Endothelial cell of hepatic sinusoid (primary cell): ENCODE results near the gene PLCD1.
"Not testable (repeated sequence)": the region's sequence is repeated elsewhere in the genome, so short reads cannot be mapped to it uniquely, and the experiment has no call there.

Experiments
- in situ Hi-C: cut with HindIII; loops from 2 replicates; pipeline ENCODE4 v1.10.0; 2017; ENCODE audit warnings: low sequenced_read_pairs

PLCD1 gene

GRCh38 chr3:38029400-38030125 is at the start of gene PLCD1:
PLCD1 (minus strand) TSS chr3:38029642; CDS start chr3:38029539, 103 bp downstream.
- in situ Hi-C loops = no loop called here

GRCh38 chr3:38077073-38077472 is 47.6 kb upstream of the PLCD1 start:
- in situ Hi-C loops = not testable (repeated sequence)

GRCh38 chr3:38070013-38070412 is 40.6 kb upstream of the PLCD1 start:
- in situ Hi-C loops = no loop called here

GRCh38 chr3:38067508-38068233 is 38.2 kb upstream of the PLCD1 start:
- in situ Hi-C loops = loop anchor here (5.0 kb wide), 1 partner anchor 35 kb away; no protein-coding TSS in a partner anchor

GRCh38 chr3:38064453-38064852 is 35.0 kb upstream of the PLCD1 start:
- in situ Hi-C loops = not testable (repeated sequence)

- in situ Hi-C loops = no loop called here
These were observed 33.4 kb upstream of the PLCD1 start for GRCh38 chr3:38062809-38063208.

GRCh38 chr3:38059591-38059990 is 30.1 kb upstream of the PLCD1 start:
- in situ Hi-C loops = no loop called here

- in situ Hi-C loops = no loop called here
These were observed 29.7 kb upstream of the PLCD1 start for GRCh38 chr3:38059148-38059547.

DNA sequence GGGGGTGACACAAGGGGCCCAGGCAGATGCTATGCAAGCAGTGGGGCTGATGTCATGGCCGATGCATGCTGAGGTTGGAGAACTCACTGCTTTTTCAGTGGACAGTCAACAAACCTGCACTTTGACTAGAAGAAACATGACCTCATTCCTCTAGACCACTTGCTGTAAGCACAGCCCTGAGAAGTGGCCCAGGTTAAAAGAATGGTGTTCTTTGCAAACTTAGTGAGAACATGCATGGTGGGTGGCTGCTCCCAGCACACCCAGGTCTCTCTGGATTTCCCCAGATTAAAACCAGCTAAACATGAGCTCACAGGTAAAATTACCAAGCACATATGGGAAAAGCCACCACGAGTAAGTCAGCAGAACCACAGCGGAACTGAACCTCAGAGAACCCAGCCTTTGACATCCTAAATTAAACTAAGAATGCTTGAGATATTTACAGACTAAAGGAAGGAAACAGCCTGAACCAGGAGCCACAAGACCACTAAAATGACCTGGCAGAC is 25.1 kb upstream of the PLCD1 start:
- in situ Hi-C loops = no loop called here

GRCh38 chr3:38053813-38054498 is 24.5 kb upstream of the PLCD1 start:
- in situ Hi-C loops = not testable (repeated sequence)

- in situ Hi-C loops = not testable (repeated sequence)
These were observed 23.8 kb upstream of the PLCD1 start for GRCh38 chr3:38053286-38053685.

DNA sequence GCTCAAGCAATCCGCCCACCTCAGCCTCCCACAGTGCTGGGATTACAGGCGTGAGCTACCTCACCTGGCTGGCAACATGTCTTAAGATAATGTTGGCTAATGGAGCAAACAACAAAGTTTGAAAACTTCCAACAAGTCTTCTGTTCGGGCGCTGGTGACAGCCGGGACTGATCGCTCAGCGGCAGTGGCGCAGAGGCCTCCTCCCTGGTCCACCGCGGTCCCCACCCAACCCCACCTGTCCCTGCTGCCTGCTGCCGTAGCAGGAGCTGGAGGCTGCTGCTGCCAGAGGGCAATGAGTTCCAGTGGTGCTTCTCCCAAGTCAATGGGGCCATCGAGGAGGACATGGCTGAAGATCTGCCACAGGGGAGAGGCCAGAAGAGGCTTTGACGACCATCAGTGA is 21.7 kb upstream of the PLCD1 start:
- in situ Hi-C loops = no loop called here

DNA sequence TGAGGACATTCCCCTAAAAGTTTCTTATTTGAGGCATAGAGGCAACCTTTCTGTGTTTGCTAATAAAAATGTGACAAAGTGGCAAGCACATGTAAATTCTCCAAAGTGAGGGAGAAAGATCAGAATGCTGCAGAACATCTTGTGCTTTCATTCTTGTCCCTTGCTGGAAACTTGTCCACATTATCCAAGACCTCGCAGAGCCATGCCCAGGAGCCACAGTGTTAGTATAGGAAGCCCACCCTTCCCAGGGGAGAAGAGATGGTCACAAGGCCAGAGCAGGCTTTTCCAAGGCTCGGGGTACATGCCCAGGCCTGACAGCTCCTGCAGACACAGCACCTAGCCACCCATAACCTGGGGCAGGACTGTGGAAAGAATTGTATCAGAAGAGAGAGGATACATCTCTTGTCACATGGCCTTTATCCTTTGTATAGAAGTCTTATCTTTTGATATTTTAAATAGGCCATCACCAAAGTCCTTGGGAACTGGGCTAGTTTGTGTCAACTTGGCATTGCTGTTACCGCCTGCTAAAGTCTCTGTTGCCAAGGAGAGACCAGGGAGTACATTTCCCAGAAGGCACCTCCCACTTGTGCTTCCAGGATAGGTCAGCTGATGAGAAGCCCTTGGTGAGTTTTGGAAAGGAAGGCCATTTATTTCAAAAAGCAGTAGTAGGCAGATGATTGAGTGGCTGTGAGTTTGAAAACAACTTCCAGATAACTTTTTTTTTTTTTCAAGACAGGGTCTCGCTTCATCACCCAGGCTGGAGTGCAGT is 20.1 kb upstream of the PLCD1 start:
- in situ Hi-C loops = no loop called here

- in situ Hi-C loops = no loop called here
These were observed 18.5 kb upstream of the PLCD1 start for GRCh38 chr3:38047896-38048295.

GRCh38 chr3:38046821-38047220 is 17.4 kb upstream of the PLCD1 start:
- in situ Hi-C loops = no loop called here

DNA sequence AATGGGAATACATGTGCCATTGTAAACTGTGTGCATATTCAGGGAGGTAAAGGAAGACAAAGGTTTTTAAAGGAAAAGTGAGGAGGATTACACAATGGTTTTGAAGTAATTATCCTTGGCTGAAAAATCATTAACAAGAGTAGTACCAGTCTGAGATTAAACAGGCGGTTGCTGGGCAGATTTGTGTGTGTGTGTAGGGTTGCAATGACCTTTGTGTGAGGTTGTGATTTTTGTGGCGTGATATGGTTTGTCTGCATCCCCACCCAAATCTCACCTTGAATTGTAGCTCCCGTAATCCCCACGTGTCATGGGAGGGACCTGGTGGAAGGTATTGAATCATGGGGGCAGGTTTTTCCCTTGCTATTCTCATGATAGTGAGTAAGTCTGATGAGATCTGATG is 16.6 kb upstream of the PLCD1 start:
- in situ Hi-C loops = no loop called here

GRCh38 chr3:38043486-38043885 is 14.0 kb upstream of the PLCD1 start:
- in situ Hi-C loops = no loop called here

GRCh38 chr3:38040401-38040800 is 11.0 kb upstream of the PLCD1 start:
- in situ Hi-C loops = no loop called here

- in situ Hi-C loops = no loop called here
These were observed 10.4 kb upstream of the PLCD1 start for GRCh38 chr3:38039899-38040261.

DNA sequence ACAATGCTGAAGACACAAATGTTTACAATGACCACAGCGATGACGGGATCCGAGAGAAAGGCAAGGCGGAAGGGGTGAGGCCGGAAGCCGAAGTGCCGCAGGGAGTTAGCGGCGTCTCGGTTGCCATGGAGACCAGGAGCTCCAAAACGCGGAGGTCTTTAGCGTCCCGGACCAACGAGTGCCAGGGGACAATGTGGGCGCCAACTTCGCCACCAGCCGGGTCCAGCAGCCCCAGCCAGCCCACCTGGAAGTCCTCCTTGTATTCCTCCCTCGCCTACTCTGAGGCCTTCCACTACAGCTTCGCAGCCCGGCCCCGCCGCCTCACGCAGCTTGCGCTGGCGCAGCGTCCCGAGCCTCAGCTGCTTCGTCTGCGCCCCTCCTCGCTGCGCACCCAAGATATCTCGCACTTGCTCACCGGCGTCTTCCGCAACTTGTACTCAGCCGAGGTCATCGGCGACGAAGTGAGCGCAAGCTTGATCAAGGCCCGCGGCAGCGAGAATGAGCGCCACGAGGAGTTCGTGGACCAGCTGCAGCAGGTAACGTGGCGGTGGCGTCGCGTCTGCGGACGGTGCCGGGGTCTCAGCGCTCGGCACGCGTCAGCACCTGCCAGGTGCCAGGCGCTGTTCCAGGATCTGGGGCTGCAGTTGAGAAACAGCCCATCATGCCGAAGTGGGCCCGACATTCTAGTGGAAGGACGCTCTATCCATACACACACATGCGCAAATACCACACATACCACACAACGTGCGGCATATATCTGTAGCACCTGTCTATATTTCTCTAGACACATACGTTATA is 9.9 kb upstream of the PLCD1 start, which contains the start of gene DLEC1:
DLEC1 (plus strand) TSS at position 108 of the 798 bp plus-strand sequence; CDS start at position 126, 18 bp downstream.
- in situ Hi-C loops = no loop called here
